Loucy (cell line): ENCODE results near the gene FAM3C.

Experiments
- EZH2phosphoT487 ChIP-seq: fragments of 200-600 bp; IDR thresholded peaks from 2 replicates; pipeline ENCODE4 v1.6.1; 2018; ENCODE audit warnings: antibody characterized with exemption, mild to moderate bottlenecking, moderate library complexity, borderline replicate concordance
- TF ChIP-seq, protein P1 (sequence below): fragments of 200-600 bp; sonication (generic); conservative IDR thresholded peaks from 2 replicates; pipeline ENCODE4 v1.5.1; 2014; ENCODE audit warnings: mild to moderate bottlenecking, antibody characterized with exemption, low read length

DNA sequence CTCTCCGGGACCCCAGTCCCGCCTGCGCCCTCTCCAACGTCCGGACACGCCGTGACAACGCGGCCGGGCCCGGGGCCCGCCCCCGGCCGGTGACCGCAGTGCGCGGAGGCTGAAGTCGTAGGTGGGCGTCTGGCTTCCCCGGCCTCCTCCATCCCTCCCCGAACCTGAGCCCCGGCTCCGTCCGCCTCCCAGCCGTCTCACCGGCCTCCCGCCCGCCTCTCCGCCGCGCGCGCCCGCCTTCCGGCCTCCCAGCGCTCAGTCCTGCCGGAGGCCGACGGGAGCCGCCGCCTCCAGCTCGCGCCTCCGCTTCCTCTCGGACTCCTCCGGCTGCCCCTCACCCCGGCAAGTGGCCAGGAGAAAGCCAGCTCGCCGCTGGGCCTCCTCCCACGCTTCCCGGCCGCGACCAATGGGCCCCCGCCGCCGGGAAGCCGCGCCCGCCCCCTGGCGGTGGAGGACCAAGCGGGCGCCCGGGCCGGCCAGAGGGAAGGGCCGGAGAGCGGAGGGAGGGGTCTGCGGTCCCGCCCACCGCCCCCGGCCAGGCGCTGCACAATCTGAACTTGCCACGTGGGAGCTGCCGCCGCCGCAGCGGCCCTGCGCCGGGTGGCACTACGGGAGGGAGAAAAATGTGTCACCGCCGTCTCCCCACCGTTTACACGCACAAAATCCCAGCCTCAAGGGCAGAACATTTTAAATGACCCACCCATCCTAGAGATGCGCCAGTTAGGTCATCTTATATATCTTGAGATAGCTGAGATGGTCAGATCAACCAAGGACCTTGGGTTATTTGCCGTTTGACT is at the start of gene FAM3C:
- TF ChIP-seq, protein P1, sequence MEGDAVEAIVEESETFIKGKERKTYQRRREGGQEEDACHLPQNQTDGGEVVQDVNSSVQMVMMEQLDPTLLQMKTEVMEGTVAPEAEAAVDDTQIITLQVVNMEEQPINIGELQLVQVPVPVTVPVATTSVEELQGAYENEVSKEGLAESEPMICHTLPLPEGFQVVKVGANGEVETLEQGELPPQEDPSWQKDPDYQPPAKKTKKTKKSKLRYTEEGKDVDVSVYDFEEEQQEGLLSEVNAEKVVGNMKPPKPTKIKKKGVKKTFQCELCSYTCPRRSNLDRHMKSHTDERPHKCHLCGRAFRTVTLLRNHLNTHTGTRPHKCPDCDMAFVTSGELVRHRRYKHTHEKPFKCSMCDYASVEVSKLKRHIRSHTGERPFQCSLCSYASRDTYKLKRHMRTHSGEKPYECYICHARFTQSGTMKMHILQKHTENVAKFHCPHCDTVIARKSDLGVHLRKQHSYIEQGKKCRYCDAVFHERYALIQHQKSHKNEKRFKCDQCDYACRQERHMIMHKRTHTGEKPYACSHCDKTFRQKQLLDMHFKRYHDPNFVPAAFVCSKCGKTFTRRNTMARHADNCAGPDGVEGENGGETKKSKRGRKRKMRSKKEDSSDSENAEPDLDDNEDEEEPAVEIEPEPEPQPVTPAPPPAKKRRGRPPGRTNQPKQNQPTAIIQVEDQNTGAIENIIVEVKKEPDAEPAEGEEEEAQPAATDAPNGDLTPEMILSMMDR = peak; percentile 65
- no peak for TF ChIP-seq EZH2phosphoT487
